Heart right ventricle (tissue), 16 donors: ENCODE measurements around the gene TSLP. TPM values are rescaled to one million over a fixed set of nuclear protein-coding genes. Genes with fewer than 3 reads are reported as not detected.

ENCODE experiments used
- ATAC-seq, 8 donors: fragments of 200-7000 bp; cut with Tn5 transposase; one replicate each; pipeline ENCODE4 v1.9.1; 2020; ENCODE audit warnings: mild to moderate bottlenecking in 8 of 8, moderate library complexity in 8 of 8, moderate number of reproducible peaks in 1 of 8
- DNase-seq, 2 donors: peaks; one replicate each; pipeline ENCODE4 v3.0.0-alpha.2; 2020
- H3K27ac ChIP-seq, 10 donors: fragments of 200-600 bp; sonication (generic) in 2 of 10; one replicate each; pipeline versions ENCODE4 v1.5.0 to v1.8.0; 2020 to 2022; ENCODE audit warnings: mild to moderate bottlenecking in 3 of 10
- H3K27me3 ChIP-seq, 7 donors: fragments of 200-600 bp; one replicate each; pipeline ENCODE4 v1.8.0; 2021 to 2022; ENCODE audit warnings: mild to moderate bottlenecking in 2 of 7
- H3K36me3 ChIP-seq, 9 donors: fragments of 200-600 bp; sonication (generic) in 1 of 9; one replicate each; pipeline versions ENCODE4 v1.5.0 to v1.8.0; 2020 to 2022; ENCODE audit warnings: mild to moderate bottlenecking in 2 of 9
- H3K4me1 ChIP-seq, 9 donors: fragments of 200-600 bp; sonication (generic) in 1 of 9; one replicate each; pipeline versions ENCODE4 v1.5.0 to v1.8.0; 2020 to 2022; ENCODE audit warnings: mild to moderate bottlenecking in 4 of 9
- H3K4me3 ChIP-seq, 10 donors: fragments of 200-600 bp; sonication (generic) in 2 of 10; one replicate each; pipeline versions ENCODE4 v1.5.0 to v1.8.0; 2020 to 2022; ENCODE audit warnings: mild to moderate bottlenecking in 7 of 10, moderate library complexity in 2 of 10
- H3K9me3 ChIP-seq, 11 donors: fragments of 200-600 bp in 10 of 11; sonication (generic) in 2 of 11; one replicate each; pipeline versions ENCODE4 v1.5.0 to v1.8.0; 2013 to 2022; ENCODE audit warnings: mild to moderate bottlenecking in 2 of 11, control low read depth in 1 of 11, moderate library complexity in 1 of 11
- CTCF ChIP-seq, 9 donors: fragments of 200-600 bp; sonication (generic) in 2 of 9; IDR thresholded peaks; one replicate each; pipeline versions ENCODE4 v1.5.0 to v1.8.0; 2021 to 2022; ENCODE audit warnings: antibody characterized with exemption in 9 of 9, mild to moderate bottlenecking in 5 of 9, moderate library complexity in 1 of 9
- WGBS, 2 donors: extraction: QIAGEN DNeasy Blood & Tissue Kit; methylation state at CpG; one replicate each; pipeline ENCODE4 v1.1.7; 2013; ENCODE audit warnings: inconsistent platforms in 1 of 2; 5-methylcytosine and 5-hydroxymethylcytosine counted together
- intact Hi-C, 10 donors: fragments of 100-400 bp; cut with DNase I; formaldehyde crosslinking; loops; one replicate each; pipeline versions ENCODE4 v1.11.1 to v1.14.2; 2022
- polyA plus RNA-seq, 2 donors: library from polyadenylated mRNA; stranded (reverse); fragments of 200-250 nt; gene quantifications; one replicate each; pipeline ENCODE4 v1.2.3, GENCODE V29; 2013
- total RNA-seq, 10 donors: library from RNA; stranded (reverse); fragmentation: NEBNext Ultra II Directional in 3 of 10; extraction: Animal tissue kit (Norgen Biotek cat#: 25700) in 3 of 10; gene quantifications; one replicate each; pipeline versions ENCODE4 v1.2.1 to v1.2.4, GENCODE V29; 2021 to 2023
- donor health status: Arrhythmogenic right ventricular cardiomyopathy.
- donor health status: ischemic (EF 13 %, LVEDD 7.1; RV severe dilation, severe dysfunction).
- donor health status: healthy with polysubstance abuse.
- donor health status: DM: no; HTN: yes; CAD: no.
- donor health status: DM: no; HTN: no; CAD: no.
- donor health status: ischemic (EF 25% LVEDD 6.9; RV normal size, moderate dysfunction).
- donor health status: ischemic (EF 25% LVEDD 5.7; RV mildly dilated, moderate dysfunction).
- donor health status: healthy.
- donor health status: DM: yes; HTN: yes; CAD: no.
- donor health status: Ischemic cardiomyopathy.
- donor health status: ischemic (EF 35%, LVEDD 5.7; RV mildly dilated, moderate dysfunction).
- donor health status: nonischemic (EF 11% LVEDD 7.7; RV severe dilation, severe dysfunction).
- donor health status: DM: yes; HTN: yes; CAD: no.
- donor health status: PGD.
- donor health status: ischemic (EF 29% LVEDD 5.4; RV normal size, mild dysfunction).
- donor health status: nonischemic (EF 23%, LVEDD 6.1; RV moderate dilation, normal function).

TSLP gene
- total and polyA plus RNA-seq, 12 donors, result 2.8 to 8.7 (median 4.5) TPM

- intact Hi-C loops, result loop anchor here in 5 of 10 donors (10.0 kb wide), 2 partner anchors 302 to 312 kb away; no protein-coding TSS in a partner anchor
- Histone ChIP-seq H3K27ac (no peak overlapping the region), H3K9me3 (no peaks in the 10 kb centered on the region), H3K27me3 (peaks cover 0 to 60% (median 21%) of the 10 kb centered on the region in 7 donors), H3K4me1 (peaks cover 0 to 16% (median 8%) of the 10 kb centered on the region in 9 donors), H3K4me3 (no peak overlapping the region), H3K36me3 (no peaks in the 10 kb centered on the region)
- WGBS, 2 donors, result 87 to 93% methylated on average over 2 of the region's 2 CpGs
- TF ChIP-seq CTCF (IDR thresholded peaks at IDR 0.05), result no peak
- ATAC-seq, result no peak
- DNase-seq, result no peak
These were observed 5.1 kb upstream of the TSLP start for GRCh38 chr5:111066261-111066938.

- Histone ChIP-seq H3K27me3 (peaks cover 0 to 78% (median 22%) of the 10 kb centered on the region in 7 donors), H3K4me1 (peaks cover 0 to 21% (median 8%) of the 10 kb centered on the region in 9 donors), H3K4me3 (no peak overlapping the region), H3K9me3 (no peaks in the 10 kb centered on the region), H3K27ac (no peak overlapping the region), H3K36me3 (no peaks in the 10 kb centered on the region)
- intact Hi-C loops, result loop anchor here in 5 of 10 donors (10.0 kb wide), 2 partner anchors 303 to 313 kb away; no protein-coding TSS in a partner anchor
- 76 to 85% methylated on average over 2 of the region's 2 CpGs for WGBS, 2 donors
- no peak for TF ChIP-seq CTCF (IDR thresholded peaks at IDR 0.05)
- DNase-seq (no peak), ATAC-seq (no peak)
These were observed 3.3 kb upstream of the TSLP start for GRCh38 chr5:111068213-111068612.

GRCh38 chr5:111069839-111070238 is 1.7 kb upstream of the TSLP start:
- no peak overlapping the region for H3K27ac ChIP-seq
- no peaks in the 10 kb centered on the region for H3K36me3 ChIP-seq
- peaks cover 0 to 33% (median 8%) of the 10 kb centered on the region in 9 donors for H3K4me1 ChIP-seq
- DNase-seq (no peak), ATAC-seq (no peak)
- intact Hi-C loops, result loop anchor here in 7 of 10 donors (5.0 to 10.0 kb wide), 4 partner anchors 155 to 315 kb away; no protein-coding TSS in a partner anchor
- 26% methylated on average over 4 of the region's 4 CpGs for WGBS, 2 donors
- peak overlapping the region in 5 of 10 donors; percentile 15 to 41 (median 25) for H3K4me3 ChIP-seq
- peaks cover 0 to 85% (median 28%) of the 10 kb centered on the region in 7 donors for H3K27me3 ChIP-seq
- TF ChIP-seq CTCF (IDR thresholded peaks at IDR 0.05), result no peak
- H3K9me3 ChIP-seq, result no peaks in the 10 kb centered on the region

GRCh38 chr5:111070272-111071134 is 1.0 kb upstream of the TSLP start:
- DNase-seq (peak in 1 of 2 donors; percentile 29), ATAC-seq (peak in 7 of 8 donors; percentile 32 to 73 (median 64))
- no peaks in the 10 kb centered on the region for H3K36me3 ChIP-seq
- intact Hi-C loops, result loop anchor here in 3 of 10 donors (5.0 to 10.0 kb wide), 3 partner anchors 156 to 316 kb away; no protein-coding TSS in a partner anchor
- TF ChIP-seq CTCF (IDR thresholded peaks at IDR 0.05), result peak in 3 of 9 donors; percentile 16 to 29 (median 17)
- H3K9me3 ChIP-seq, result no peaks in the 10 kb centered on the region
- no peak overlapping the region for H3K27ac ChIP-seq
- H3K27me3 ChIP-seq, result peaks cover 0 to 81% (median 28%) of the 10 kb centered on the region in 7 donors
- peak overlapping the region in 9 of 10 donors; percentile 15 to 41 (median 25) for H3K4me3 ChIP-seq
- WGBS, 2 donors, result 6 to 7% methylated on average over 41 to 42 of the region's 42 CpGs
- H3K4me1 ChIP-seq, result peaks cover 0 to 37% (median 8%) of the 10 kb centered on the region in 9 donors
